Cardiac fibroblast (primary cell): ENCODE results near the gene CNTNAP2.

Experiments
- DNase-seq, 2 donors: peaks; one replicate each; pipeline versions ENCODE4 v3.0.0 to v3.0.0-alpha.2; 2010; ENCODE audit warnings: low read depth in 2 of 2
- H3K4me3 ChIP-seq, 2 donors: replicated peaks in 1 of 2; 1 replicate in 1 of 2; 2 replicates in 1 of 2; pipeline ENCODE4 v1.5.1; 2011; ENCODE audit warnings: low read depth in 2 of 2, low read length in 2 of 2, mild to moderate bottlenecking in 2 of 2, moderate library complexity in 1 of 2
- CTCF ChIP-seq: IDR thresholded peaks from one replicate; pipeline ENCODE4 v1.5.1; 2011; ENCODE audit warnings: low read depth, mild to moderate bottlenecking, low read length, inconsistent platforms

The CNTNAP2 gene

GRCh38 chr7:147547252-147547897, 1430.8 kb downstream of the CNTNAP2 start:
- DNase-seq = peak; percentile 33 to 45
- TF ChIP-seq CTCF = peak; percentile 75
- no peak overlapping the region for H3K4me3 ChIP-seq

GRCh38 chr7:147556317-147556716, 1439.7 kb downstream of the CNTNAP2 start:
- no peak overlapping the region for H3K4me3 ChIP-seq
- no peak for TF ChIP-seq CTCF

GRCh38 chr7:147563669-147564068, 1447.1 kb downstream of the CNTNAP2 start:
- no peak for TF ChIP-seq CTCF
- DNase-seq = no peak
- H3K4me3 ChIP-seq = no peak overlapping the region

More at GRCh38 chr7:147556317-147556716, 1439.7 kb downstream of the CNTNAP2 start:
- DNase-seq = no peak

GRCh38 chr7:147564786-147565476, 1448.3 kb downstream of the CNTNAP2 start:
- H3K4me3 ChIP-seq = no peak overlapping the region
- no peak for TF ChIP-seq CTCF
- DNase-seq = no peak

- no peak for TF ChIP-seq CTCF
- no peak overlapping the region for H3K4me3 ChIP-seq
- DNase-seq = no peak
Observed at GRCh38 chr7:147567043-147567442, 1450.4 kb downstream of the CNTNAP2 start.

- no peak for TF ChIP-seq CTCF
- H3K4me3 ChIP-seq = no peak overlapping the region
- DNase-seq = no peak
Observed at GRCh38 chr7:147569116-147569913, 1452.7 kb downstream of the CNTNAP2 start.
